HG02642 (cell line): ENCODE measurements around the gene GCNT4.

Experiments used
- ATAC-seq: cut with Tn5 transposase; IDR thresholded peaks from one replicate; pipeline ENCODE4 v1.9.1; 2021; ENCODE audit warnings: mild to moderate bottlenecking; ENCODE audit not compliant: unreplicated experiment, poor library complexity

The GCNT4 gene

GRCh38 chr5:75018805-75019587 lies 33.4 kb downstream of the GCNT4 start:
- no peak for ATAC-seq

- ATAC-seq, result no peak
Observed at GRCh38 chr5:75017971-75018370, 34.4 kb downstream of the GCNT4 start.

DNA sequence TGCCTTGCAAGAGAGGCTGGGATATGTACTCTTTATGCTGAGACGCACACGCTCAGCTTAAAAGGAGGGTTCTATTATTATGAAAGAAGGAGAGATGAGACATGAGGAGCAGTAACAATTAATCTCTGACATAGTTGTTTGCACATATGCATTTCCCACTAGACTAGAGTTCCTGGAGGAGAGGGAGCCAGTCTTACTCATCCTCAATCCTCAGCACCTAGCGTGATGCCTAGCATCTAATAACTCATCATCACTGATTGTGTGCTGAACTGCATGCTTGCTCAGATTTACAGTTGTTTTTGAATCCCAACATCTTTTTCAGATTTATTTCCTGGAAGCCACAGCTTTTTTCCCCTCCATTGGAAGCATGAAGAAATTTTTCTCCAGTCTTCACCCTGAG lies 35.5 kb downstream of the GCNT4 start:
- no peak for ATAC-seq

GRCh38 chr5:75012748-75013147 lies 39.6 kb downstream of the GCNT4 start:
- ATAC-seq, result no peak

GRCh38 chr5:75010838-75011237 lies 41.5 kb downstream of the GCNT4 start:
- ATAC-seq, result no peak

DNA sequence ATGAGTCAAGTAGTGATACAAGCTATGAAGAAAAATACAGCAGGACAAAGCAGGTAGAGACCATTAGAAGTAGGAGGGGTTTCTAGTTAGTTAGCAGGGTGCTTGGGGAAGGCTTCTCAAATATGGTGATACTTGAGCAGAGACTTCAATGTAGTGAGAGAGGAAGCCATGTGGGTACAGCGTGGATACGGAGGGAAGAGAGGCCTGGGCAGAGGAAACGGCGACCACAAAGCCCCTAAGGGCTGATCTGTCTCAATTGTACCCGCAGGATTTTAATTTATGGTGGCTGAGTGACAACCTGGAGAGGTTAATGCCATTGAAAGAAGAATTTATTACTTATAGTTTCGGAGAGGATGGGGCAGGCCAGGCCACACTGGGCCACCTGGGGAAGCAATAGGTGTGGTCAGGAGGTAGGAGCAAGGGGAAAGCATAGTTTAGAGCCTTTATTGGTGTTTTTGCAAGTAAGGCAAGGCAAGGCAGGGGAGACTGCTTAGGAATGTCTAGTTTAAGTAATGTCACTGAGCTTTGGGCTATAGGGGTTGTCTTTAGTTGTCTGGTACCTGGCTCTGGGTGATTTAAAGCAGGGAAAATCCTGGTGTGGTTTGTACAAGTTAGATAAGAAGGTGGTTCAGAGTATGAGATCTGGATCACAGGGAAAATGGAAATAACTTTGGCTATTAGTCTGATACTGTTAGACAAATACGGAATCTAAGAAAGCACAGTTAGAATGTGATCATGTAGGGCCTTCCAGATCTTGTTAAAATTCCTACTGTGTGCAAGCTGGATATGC lies 42.6 kb downstream of the GCNT4 start:
- no peak for ATAC-seq

- no peak for ATAC-seq
Observed at GRCh38 chr5:75006865-75007822, 45.2 kb downstream of the GCNT4 start.

DNA sequence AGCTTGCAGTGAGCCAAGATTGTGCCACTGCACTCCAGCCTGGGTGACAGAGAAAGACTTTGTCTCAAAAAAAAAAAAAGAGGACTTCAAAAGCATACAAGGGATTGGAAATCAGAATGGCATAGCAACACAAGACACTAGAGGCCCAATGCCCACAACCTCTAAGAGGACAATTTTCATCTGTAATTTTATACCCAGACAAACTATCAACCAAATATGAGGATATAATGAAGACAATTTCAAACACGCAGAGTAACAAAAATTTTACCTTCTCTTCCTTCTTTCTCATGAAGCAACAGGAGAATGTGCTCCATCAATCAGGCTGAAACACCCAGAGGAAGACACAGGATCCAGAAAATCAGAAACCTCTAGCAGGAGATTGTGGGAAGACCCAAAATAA lies 46.8 kb downstream of the GCNT4 start:
- ATAC-seq, result no peak
